Muscle of arm (tissue), 14 donors: Measurements from ENCODE around the gene PJA2. TPM values are rescaled to one million over a fixed set of nuclear protein-coding genes. Genes with fewer than 3 reads are reported as not detected.
"Not testable (repeated sequence)": the region's sequence is repeated elsewhere in the genome, so short reads cannot be mapped to it uniquely, and the experiment has no call there.

ENCODE experiments used
- DNase-seq: peaks from one replicate; pipeline ENCODE4 v3.0.0-alpha.2; 2013
- long read RNA-seq, 11 donors: transcript quantifications; one replicate each; lab custom pipeline, GENCODE V29; 2026
- polyA plus RNA-seq, 12 donors: library from polyadenylated mRNA; unstranded; fragments of 120-200 nt; gene quantifications; one replicate each; pipeline ENCODE4 v1.2.1, GENCODE V29; 2013; ENCODE audit not compliant: insufficient read length in 12 of 12

PJA2 gene
- polyA plus RNA-seq: 100 to 1,000 TPM in 9 of 12 donors, 10 to 100 TPM in 2, not detected in 1; 85.6 to 156 (median 145) TPM
- long read RNA-seq, donor 1, full-length matches to known transcripts: 11 of 61 reads
- long read RNA-seq, donor 1, partial matches to known transcripts: 50 of 61 reads
- long read RNA-seq, donor 1, other reads (novel, unspliced or antisense): 0 of 61 reads
- long read RNA-seq, donor 2, full-length matches to known transcripts: 44 of 77 reads
- long read RNA-seq, donor 2, partial matches to known transcripts: 33 of 77 reads
- long read RNA-seq, donor 2, other reads (novel, unspliced or antisense): 0 of 77 reads
- long read RNA-seq, donor 3, full-length matches to known transcripts: 11 of 32 reads
- long read RNA-seq, donor 3, partial matches to known transcripts: 21 of 32 reads
- long read RNA-seq, donor 3, other reads (novel, unspliced or antisense): 0 of 32 reads
- long read RNA-seq, donor 4, full-length matches to known transcripts: 14 of 19 reads
- long read RNA-seq, donor 4, partial matches to known transcripts: 5 of 19 reads
- long read RNA-seq, donor 4, other reads (novel, unspliced or antisense): 0 of 19 reads
- long read RNA-seq, donor 5, full-length matches to known transcripts: 47 of 111 reads
- long read RNA-seq, donor 5, partial matches to known transcripts: 64 of 111 reads
- long read RNA-seq, donor 5, other reads (novel, unspliced or antisense): 0 of 111 reads
- long read RNA-seq, donor 6, full-length matches to known transcripts: 17 of 37 reads
- long read RNA-seq, donor 6, partial matches to known transcripts: 20 of 37 reads
- long read RNA-seq, donor 6, other reads (novel, unspliced or antisense): 0 of 37 reads
- long read RNA-seq, donor 7, full-length matches to known transcripts: 13 of 29 reads
- long read RNA-seq, donor 7, partial matches to known transcripts: 16 of 29 reads
- long read RNA-seq, donor 7, other reads (novel, unspliced or antisense): 0 of 29 reads
- long read RNA-seq, donor 8, full-length matches to known transcripts: 37 of 91 reads
- long read RNA-seq, donor 8, partial matches to known transcripts: 54 of 91 reads
- long read RNA-seq, donor 8, other reads (novel, unspliced or antisense): 0 of 91 reads
- long read RNA-seq, donor 9, full-length matches to known transcripts: 7 of 40 reads
- long read RNA-seq, donor 9, partial matches to known transcripts: 33 of 40 reads
- long read RNA-seq, donor 9, other reads (novel, unspliced or antisense): 0 of 40 reads
- long read RNA-seq, donor 10, full-length matches to known transcripts: 24 of 64 reads
- long read RNA-seq, donor 10, partial matches to known transcripts: 40 of 64 reads
- long read RNA-seq, donor 10, other reads (novel, unspliced or antisense): 0 of 64 reads
- long read RNA-seq, donor 11, full-length matches to known transcripts: 18 of 49 reads
- long read RNA-seq, donor 11, partial matches to known transcripts: 31 of 49 reads
- long read RNA-seq, donor 11, other reads (novel, unspliced or antisense): 0 of 49 reads

GRCh38 chr5:109409844-109410388 lies at the start of gene PJA2:
TSS of gene PJA2 (minus strand) at chr5:109409974. CDS start at chr5:109383433, 26,541 bp downstream.
- DNase-seq: peak; percentile 100

- DNase-seq: peak; percentile 63
These were observed 45.9 kb upstream of the PJA2 start for GRCh38 chr5:109455598-109456096.

GRCh38 chr5:109454731-109455505 lies 45.1 kb upstream of the PJA2 start:
- peak; percentile 45 for DNase-seq

- DNase-seq: no peak
These were observed 43.5 kb upstream of the PJA2 start for GRCh38 chr5:109453251-109453650.

- no peak for DNase-seq
These were observed 42.9 kb upstream of the PJA2 start for GRCh38 chr5:109452661-109453060.

- DNase-seq: no peak
These were observed 41.4 kb upstream of the PJA2 start for GRCh38 chr5:109451146-109451545.

- DNase-seq: no peak
These were observed 40.5 kb upstream of the PJA2 start for GRCh38 chr5:109450129-109450877.

- DNase-seq: no peak
These were observed 39.1 kb upstream of the PJA2 start for GRCh38 chr5:109448838-109449237.

GRCh38 chr5:109439590-109439989 lies 29.8 kb upstream of the PJA2 start:
- DNase-seq: no peak

GRCh38 chr5:109426075-109426474 lies 16.3 kb upstream of the PJA2 start:
- DNase-seq: no peak

- not testable (repeated sequence) for DNase-seq
These were observed 15.7 kb upstream of the PJA2 start for GRCh38 chr5:109425521-109425920.

- no peak for DNase-seq
These were observed 12.2 kb upstream of the PJA2 start for GRCh38 chr5:109421956-109422355.

- no peak for DNase-seq
These were observed 9.1 kb upstream of the PJA2 start for GRCh38 chr5:109418712-109419352.

- no peak for DNase-seq
These were observed 7.1 kb upstream of the PJA2 start for GRCh38 chr5:109416882-109417281.

- not testable (repeated sequence) for DNase-seq
These were observed 4.2 kb upstream of the PJA2 start for GRCh38 chr5:109413921-109414461.

GRCh38 chr5:109413458-109413857 lies 3.7 kb upstream of the PJA2 start:
- no peak for DNase-seq

- no peak for DNase-seq
These were observed 3.2 kb upstream of the PJA2 start for GRCh38 chr5:109412981-109413402.

GRCh38 chr5:109411627-109412026 lies 1.9 kb upstream of the PJA2 start:
- DNase-seq: no peak
